ENCODE data around the gene TAS2R19. TPM values are rescaled to one million over a fixed set of nuclear protein-coding genes. Genes with fewer than 3 reads are reported as not detected.
A peak's percentile ranks its signal among the peaks of the same experiment; 100 is the strongest.
"Not testable (repeated sequence)": the region's sequence is repeated elsewhere in the genome, so short reads cannot be mapped to it uniquely, and the experiment has no call there.

Gene TAS2R19
- total RNA-seq (1 to 10 TPM; 2.1 to 3.1 TPM), polyA plus RNA-seq (not detected)

DNA sequence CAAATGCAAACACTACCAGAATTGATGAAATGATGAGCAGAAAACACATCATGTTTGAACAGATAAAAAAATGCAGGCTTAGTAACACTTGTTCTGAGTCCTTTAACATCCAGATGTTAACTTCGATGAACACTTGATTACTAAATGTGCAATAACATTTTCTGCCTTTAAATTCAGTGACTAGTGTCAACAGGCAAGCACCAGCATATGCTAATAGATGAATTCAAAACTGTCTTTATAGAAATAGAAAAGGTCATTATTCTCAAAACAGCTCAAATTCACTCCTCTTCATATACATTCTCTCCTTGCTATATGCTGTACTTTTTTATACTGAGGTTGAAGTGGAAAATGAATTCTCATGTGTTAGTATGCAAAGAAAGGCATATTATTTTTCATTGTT is at the start of gene TAS2R19:
Gene TAS2R19 (minus strand): TSS at position 101 of the 400 bp plus-strand sequence. CDS start 49 bp downstream, at position 52.
- ChIA-PET CTCF (ENCODE audit: partially characterized antibody) (interaction anchor here (1.0 kb wide), 1 partner anchor 56 kb away, joined by 3 read pairs; no protein-coding TSS in a partner anchor), POLR2A (ENCODE audit: partially characterized antibody) (no interaction called here)
- Mint-ChIP-seq H3K36me3 (peaks cover 25 to 34% of the 10 kb centered on the region in 2 donors), H3K27ac (no peak within 1 kb of the TSS), H3K4me3 (no peak within 1 kb of the TSS), H3K4me1 (peaks cover 0 to 8% (median 3%) of the 10 kb centered on the region in 4 donors), H3K9me3 (peaks cover 0 to 6% (median 4%) of the 10 kb centered on the region in 8 donors), H3K27me3 (no peaks in the 10 kb centered on the region)
- H3K27ac ChIP-seq (ENCODE audit: low read depth, low read length), result no peak within 1 kb of the TSS
- no peaks in the 10 kb centered on the region for H3K27me3 ChIP-seq (ENCODE audit: insufficient read depth, low read length)
- intact Hi-C loops (cut with micrococcal nuclease), result no loop called here
- H3K9me3 ChIP-seq (ENCODE audit: control insufficient read depth in 1 of 2, low read length in 2 of 2), result no peaks in the 10 kb centered on the region
- no peak within 1 kb of the TSS for H3K4me3 ChIP-seq (ENCODE audit: low read length in 2 of 2)
- no peak for DNase-seq
- no peaks in the 10 kb centered on the region for H3K4me1 ChIP-seq (ENCODE audit: insufficient read depth, low read length)
- H3K36me3 ChIP-seq (ENCODE audit: insufficient read depth, low read length), result no peaks in the 10 kb centered on the region

GRCh38 chr12:11071414-11071813 is 49.0 kb upstream of the TAS2R19 start:
- Mint-ChIP-seq H3K27ac (no peak overlapping the region), H3K36me3 (peaks cover 10 to 11% of the 10 kb centered on the region in 2 donors), H3K9me3 (peaks cover 0 to 2% (median 0%) of the 10 kb centered on the region in 8 donors), H3K27me3 (no peaks in the 10 kb centered on the region), H3K4me3 (no peak overlapping the region), H3K4me1 (peaks cover 0 to 6% (median 3%) of the 10 kb centered on the region in 4 donors)
- Histone ChIP-seq H3K4me3 (ENCODE audit: low read length in 2 of 2) (no peak overlapping the region), H3K27ac (ENCODE audit: low read depth, low read length) (no peak overlapping the region), H3K36me3 (ENCODE audit: insufficient read depth, low read length) (no peaks in the 10 kb centered on the region), H3K4me1 (ENCODE audit: insufficient read depth, low read length) (no peaks in the 10 kb centered on the region), H3K9me3 (ENCODE audit: control insufficient read depth in 1 of 2, low read length in 2 of 2) (no peaks in the 10 kb centered on the region), H3K27me3 (ENCODE audit: insufficient read depth, low read length) (no peaks in the 10 kb centered on the region)
- intact Hi-C loops (cut with micrococcal nuclease), result no loop called here
- ChIA-PET CTCF (ENCODE audit: partially characterized antibody) (no interaction called here), POLR2A (ENCODE audit: partially characterized antibody) (no interaction called here)
- no peak for DNase-seq

GRCh38 chr12:11070999-11071398 is 48.6 kb upstream of the TAS2R19 start:
- intact Hi-C loops (cut with micrococcal nuclease), result no loop called here
- Histone ChIP-seq H3K27me3 (ENCODE audit: insufficient read depth, low read length) (no peaks in the 10 kb centered on the region), H3K36me3 (ENCODE audit: insufficient read depth, low read length) (no peaks in the 10 kb centered on the region), H3K4me3 (ENCODE audit: low read length in 2 of 2) (no peak overlapping the region), H3K4me1 (ENCODE audit: insufficient read depth, low read length) (no peaks in the 10 kb centered on the region), H3K9me3 (ENCODE audit: control insufficient read depth in 1 of 2, low read length in 2 of 2) (no peaks in the 10 kb centered on the region), H3K27ac (ENCODE audit: low read depth, low read length) (no peak overlapping the region)
- Mint-ChIP-seq H3K27ac (peak overlapping the region in 1 of 7 donors; percentile 12), H3K4me1 (peaks cover 0 to 7% (median 3%) of the 10 kb centered on the region in 4 donors), H3K36me3 (peaks cover 10 to 11% of the 10 kb centered on the region in 2 donors), H3K27me3 (no peaks in the 10 kb centered on the region), H3K4me3 (no peak overlapping the region), H3K9me3 (peaks cover 0 to 2% (median 0%) of the 10 kb centered on the region in 8 donors)
- ChIA-PET POLR2A (ENCODE audit: partially characterized antibody) (no interaction called here), CTCF (ENCODE audit: partially characterized antibody) (no interaction called here)
- no peak for DNase-seq

- intact Hi-C loops (cut with micrococcal nuclease), result no loop called here
- no peaks in the 10 kb centered on the region for H3K27me3 ChIP-seq (ENCODE audit: insufficient read depth, low read length)
Observed at GRCh38 chr12:11069854-11070365, 47.5 kb upstream of the TAS2R19 start.

DNA sequence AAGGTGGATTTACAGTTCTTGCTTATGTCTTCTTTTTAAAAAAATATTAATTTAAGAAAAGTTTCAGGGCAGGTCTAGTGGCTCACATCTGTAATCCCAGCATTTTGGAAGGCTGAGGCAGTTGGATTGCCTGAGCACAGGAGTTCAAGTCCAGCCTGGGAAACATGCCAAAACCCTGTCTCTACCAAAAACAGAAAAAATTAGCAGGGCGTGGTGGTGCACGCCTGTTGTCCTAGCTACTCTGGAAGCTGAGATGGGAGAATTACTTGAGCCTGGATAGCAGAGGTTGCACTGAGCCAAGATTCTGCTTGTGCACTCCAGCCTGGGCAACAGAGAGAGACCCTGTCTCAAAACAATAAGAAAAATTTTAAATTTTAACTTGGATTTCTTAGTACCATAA is 45.1 kb upstream of the TAS2R19 start:
- Mint-ChIP-seq H3K9me3 (peaks cover 0 to 2% (median 0%) of the 10 kb centered on the region in 8 donors), H3K27me3 (no peaks in the 10 kb centered on the region), H3K4me3 (no peak overlapping the region), H3K27ac (no peak overlapping the region), H3K4me1 (peaks cover 0 to 9% (median 5%) of the 10 kb centered on the region in 4 donors), H3K36me3 (peaks cover 5 to 11% of the 10 kb centered on the region in 2 donors)
- peak in 1 of 5 donors; percentile 25 for DNase-seq
- H3K27me3 ChIP-seq (ENCODE audit: insufficient read depth, low read length), result no peaks in the 10 kb centered on the region
- no peak overlapping the region for H3K27ac ChIP-seq (ENCODE audit: low read depth, low read length)
- H3K4me1 ChIP-seq (ENCODE audit: insufficient read depth, low read length), result no peaks in the 10 kb centered on the region
- no peaks in the 10 kb centered on the region for H3K36me3 ChIP-seq (ENCODE audit: insufficient read depth, low read length)
- H3K9me3 ChIP-seq (ENCODE audit: control insufficient read depth in 1 of 2, low read length in 2 of 2), result no peaks in the 10 kb centered on the region
- intact Hi-C loops (cut with micrococcal nuclease), result no loop called here
- CTCF ChIA-PET (ENCODE audit: partially characterized antibody), result no interaction called here
- no peak overlapping the region for H3K4me3 ChIP-seq (ENCODE audit: low read length in 2 of 2)
- POLR2A ChIA-PET (ENCODE audit: partially characterized antibody), result interaction anchor here (1.2 kb wide), 1 partner anchor 104 kb away, joined by 3 read pairs; no protein-coding TSS in a partner anchor

More at GRCh38 chr12:11069854-11070365, 47.5 kb upstream of the TAS2R19 start:
- Histone ChIP-seq H3K9me3 (ENCODE audit: control insufficient read depth in 1 of 2, low read length in 2 of 2) (no peaks in the 10 kb centered on the region), H3K4me3 (ENCODE audit: low read length in 2 of 2) (no peak overlapping the region), H3K36me3 (ENCODE audit: insufficient read depth, low read length) (no peaks in the 10 kb centered on the region), H3K4me1 (ENCODE audit: insufficient read depth, low read length) (no peaks in the 10 kb centered on the region), H3K27ac (ENCODE audit: low read depth, low read length) (no peak overlapping the region)
- Mint-ChIP-seq H3K27me3 (no peaks in the 10 kb centered on the region), H3K4me1 (peaks cover 0 to 6% (median 2%) of the 10 kb centered on the region in 4 donors), H3K9me3 (peaks cover 0 to 2% (median 0%) of the 10 kb centered on the region in 8 donors), H3K27ac (no peak overlapping the region), H3K4me3 (no peak overlapping the region), H3K36me3 (peaks cover 8 to 15% of the 10 kb centered on the region in 2 donors)
- peak in 1 of 5 donors; percentile 37 for DNase-seq
- ChIA-PET CTCF (ENCODE audit: partially characterized antibody) (no interaction called here), POLR2A (ENCODE audit: partially characterized antibody) (interaction anchor here (0.6 kb wide), 1 partner anchor 50 kb away, joined by 3 read pairs; no protein-coding TSS in a partner anchor)

- H3K36me3 ChIP-seq (ENCODE audit: insufficient read depth, low read length); H3K9me3 ChIP-seq (ENCODE audit: control insufficient read depth in 1 of 2, low read length in 2 of 2); CTCF ChIA-PET (ENCODE audit: partially characterized antibody); H3K27me3 Mint-ChIP-seq; DNase-seq; H3K4me1 ChIP-seq (ENCODE audit: insufficient read depth, low read length); H3K27ac Mint-ChIP-seq; H3K9me3 Mint-ChIP-seq; intact Hi-C loops (cut with micrococcal nuclease); H3K27me3 ChIP-seq (ENCODE audit: insufficient read depth, low read length); H3K4me3 ChIP-seq (ENCODE audit: low read length in 2 of 2); H3K27ac ChIP-seq (ENCODE audit: low read depth, low read length); H3K4me3 Mint-ChIP-seq; POLR2A ChIA-PET (ENCODE audit: partially characterized antibody): not testable (repeated sequence)
- Mint-ChIP-seq H3K4me1 (peaks cover 5 to 15% (median 12%) of the 10 kb centered on the region in 4 donors), H3K36me3 (peaks cover 4 to 17% of the 10 kb centered on the region in 2 donors)
Observed at GRCh38 chr12:11062194-11062593, 39.8 kb upstream of the TAS2R19 start, which contains the start of gene TAS2R46. TAS2R46 (minus strand) TSS chr12:11062294; CDS start chr12:11062294, 0 bp downstream.

DNA sequence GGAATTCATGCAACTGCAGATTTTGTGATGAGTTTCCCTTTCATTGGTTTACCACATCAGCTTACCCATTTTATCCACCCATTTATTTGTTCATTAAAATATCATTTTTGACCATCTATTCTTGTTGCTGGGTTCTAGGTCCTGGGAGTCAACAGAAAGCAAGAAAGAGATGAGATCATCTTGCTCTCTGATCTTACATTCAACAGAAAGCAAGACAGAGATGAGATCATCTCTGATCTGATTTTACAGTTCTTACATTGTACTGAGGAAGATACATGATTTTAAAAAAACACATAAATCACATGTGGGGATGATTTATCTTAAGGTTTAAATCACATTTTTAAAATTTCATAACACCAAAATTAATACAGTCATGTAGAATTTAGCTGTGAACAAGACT is 37.4 kb upstream of the TAS2R19 start:
- POLR2A ChIA-PET (ENCODE audit: partially characterized antibody), result no interaction called here
- Histone ChIP-seq H3K27me3 (ENCODE audit: insufficient read depth, low read length) (no peaks in the 10 kb centered on the region), H3K9me3 (ENCODE audit: control insufficient read depth in 1 of 2, low read length in 2 of 2) (no peaks in the 10 kb centered on the region), H3K4me1 (ENCODE audit: insufficient read depth, low read length) (no peaks in the 10 kb centered on the region), H3K4me3 (ENCODE audit: low read length in 2 of 2) (no peak overlapping the region), H3K36me3 (ENCODE audit: insufficient read depth, low read length) (no peaks in the 10 kb centered on the region), H3K27ac (ENCODE audit: low read depth, low read length) (no peak overlapping the region)
- no peak for DNase-seq
- Mint-ChIP-seq H3K4me1 (peaks cover 5 to 19% (median 9%) of the 10 kb centered on the region in 4 donors), H3K4me3 (no peak overlapping the region), H3K27ac (no peak overlapping the region), H3K27me3 (no peaks in the 10 kb centered on the region), H3K9me3 (peaks cover 0 to 3% (median 0%) of the 10 kb centered on the region in 8 donors), H3K36me3 (peaks cover 9 to 27% of the 10 kb centered on the region in 2 donors)
- intact Hi-C loops (cut with micrococcal nuclease), result no loop called here
- CTCF ChIA-PET (ENCODE audit: partially characterized antibody), result no interaction called here
